GM18505 (cell line): ENCODE measurements around the gene OPRD1.

ENCODE experiments used
- ATAC-seq: cut with Tn5 transposase; IDR thresholded peaks from one replicate; pipeline ENCODE4 v1.9.1; 2021; ENCODE audit not compliant: unreplicated experiment
- POLR2A ChIP-seq: IDR thresholded peaks from 4 replicates; pipeline ENCODE4 v1.6.1; 2011; ENCODE audit warnings: borderline replicate concordance; ENCODE audit not compliant: insufficient read depth, insufficient read length; ENCODE audit errors: extremely low read depth

The OPRD1 gene

GRCh38 chr1:28905921-28906666 is 94.1 kb downstream of the OPRD1 start:
- ATAC-seq, result no peak
- TF ChIP-seq POLR2A, result no peak

DNA sequence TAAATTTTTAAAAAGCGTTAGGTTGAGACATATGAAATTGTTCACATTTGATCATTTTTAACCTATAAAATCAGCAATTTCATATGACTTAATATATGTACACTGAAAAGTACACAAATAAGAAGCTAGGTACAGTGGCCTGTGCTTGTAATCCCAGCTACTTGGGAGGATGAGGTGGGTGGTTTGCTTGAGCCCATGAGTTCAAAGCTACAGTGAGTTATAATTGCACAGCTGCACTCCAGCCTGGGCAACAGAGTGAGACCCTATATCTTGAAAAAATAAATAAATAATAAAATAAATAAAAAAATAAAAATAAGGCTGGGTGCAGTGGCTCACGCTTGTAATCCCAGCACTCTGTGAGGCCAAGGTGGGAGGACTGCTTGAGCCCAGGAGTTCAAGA is 97.2 kb downstream of the OPRD1 start:
- ATAC-seq, result no peak
- TF ChIP-seq POLR2A, result no peak

- no peak for ATAC-seq
- TF ChIP-seq POLR2A, result no peak
Observed at GRCh38 chr1:28910379-28911115, 98.6 kb downstream of the OPRD1 start.

GRCh38 chr1:28913786-28914227 is 101.8 kb downstream of the OPRD1 start:
- no peak for ATAC-seq
- TF ChIP-seq POLR2A, result no peak

DNA sequence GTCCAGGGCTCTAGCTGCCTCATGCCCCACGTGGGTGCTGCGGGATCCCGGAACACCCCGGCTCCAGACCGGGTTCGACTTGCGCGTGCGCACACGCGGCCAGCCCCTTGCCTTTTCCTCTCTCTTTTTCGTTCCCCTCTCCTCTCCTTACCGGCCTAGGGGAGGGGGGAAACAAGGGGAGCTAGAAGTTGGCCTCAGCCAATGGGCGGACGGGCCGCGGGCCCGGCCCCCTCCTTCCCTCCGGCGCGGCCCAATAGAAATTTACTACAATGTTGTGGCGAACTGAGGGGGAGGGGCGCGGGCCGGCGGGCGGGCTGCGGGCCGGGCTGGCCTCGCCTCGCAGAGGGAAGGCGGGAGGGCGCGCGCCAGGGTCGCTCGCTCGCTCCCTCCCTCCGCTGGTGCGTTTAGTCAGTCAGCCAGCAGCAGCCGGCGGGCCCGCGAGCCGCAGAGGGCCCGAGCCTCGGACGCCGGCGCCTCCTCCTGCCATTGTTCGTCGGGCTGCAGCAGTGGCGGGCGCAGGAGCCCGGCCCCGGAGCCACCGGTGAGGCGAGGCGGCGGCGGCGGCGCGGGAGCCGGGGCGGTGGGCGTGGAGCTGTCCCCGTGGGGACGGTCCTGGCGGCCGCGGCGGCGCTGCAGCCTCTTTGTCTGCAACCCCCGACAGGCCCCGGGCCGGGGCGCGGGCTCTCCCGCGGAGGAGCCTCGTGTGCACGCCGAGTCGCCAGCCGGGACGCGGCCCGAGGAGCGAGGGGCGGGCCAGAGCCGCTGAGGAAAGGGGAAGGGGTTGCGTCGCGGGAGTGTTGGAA is 102.5 kb downstream of the OPRD1 start, which contains the start of gene EPB41:
EPB41 (plus strand) TSS at position 342 of the 803 bp plus-strand sequence. CDS start 72,869 bp downstream, outside the sequence.
- ATAC-seq, result peak; percentile 73
- TF ChIP-seq POLR2A, result peak; percentile 46

DNA sequence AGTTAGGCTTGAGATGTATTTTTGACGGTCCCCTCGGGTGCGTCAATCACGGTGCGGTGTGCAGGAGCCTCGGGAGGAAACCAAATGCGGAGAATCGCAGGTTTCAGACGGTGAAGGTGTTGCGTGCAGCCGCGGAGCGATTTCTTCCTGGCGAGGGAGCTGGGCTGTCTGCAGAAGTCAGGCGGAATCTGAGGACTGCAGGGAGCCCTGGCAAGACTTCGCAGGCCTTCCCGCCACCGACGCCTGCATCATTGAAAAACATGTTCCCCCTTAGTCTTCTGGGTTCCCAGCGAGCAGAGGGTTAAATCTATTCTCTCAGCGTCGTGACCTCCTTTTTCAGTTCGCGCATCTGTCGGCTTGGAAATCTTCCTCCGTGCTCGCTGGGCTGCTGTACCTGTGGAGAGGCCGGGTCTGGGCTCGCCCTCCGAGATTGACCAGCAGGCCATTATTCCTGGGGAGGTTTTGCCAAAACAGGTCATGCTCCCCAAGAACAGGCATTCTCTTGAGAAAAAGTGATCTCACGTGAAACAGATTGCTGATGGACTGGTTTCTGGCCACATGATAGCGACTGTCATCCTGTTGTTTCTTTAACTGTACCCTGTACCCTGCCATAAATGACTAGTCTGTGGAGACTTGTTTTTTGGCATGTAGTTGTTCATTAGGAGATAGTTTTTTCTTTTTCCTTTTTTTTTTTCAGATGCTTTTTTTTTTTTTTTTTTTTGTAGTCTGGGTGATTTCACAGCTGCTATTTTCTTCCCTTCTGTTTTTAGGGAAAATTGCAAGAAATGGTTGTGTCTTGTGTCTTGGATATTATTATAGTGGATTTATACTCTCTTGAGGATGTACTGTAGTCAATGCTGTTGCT is 103.3 kb downstream of the OPRD1 start:
- ATAC-seq, result no peak

GRCh38 chr1:28917757-28918118 is 105.8 kb downstream of the OPRD1 start:
- no peak for TF ChIP-seq POLR2A
- ATAC-seq, result no peak

More for the DNA sequence above, 103.3 kb downstream of the OPRD1 start:
- no peak for TF ChIP-seq POLR2A
